ENCODE data around the gene STAP2.
"Not testable (repeated sequence)": the region's sequence is repeated elsewhere in the genome, so short reads cannot be mapped to it uniquely, and the experiment has no call there.

Gene STAP2

DNA sequence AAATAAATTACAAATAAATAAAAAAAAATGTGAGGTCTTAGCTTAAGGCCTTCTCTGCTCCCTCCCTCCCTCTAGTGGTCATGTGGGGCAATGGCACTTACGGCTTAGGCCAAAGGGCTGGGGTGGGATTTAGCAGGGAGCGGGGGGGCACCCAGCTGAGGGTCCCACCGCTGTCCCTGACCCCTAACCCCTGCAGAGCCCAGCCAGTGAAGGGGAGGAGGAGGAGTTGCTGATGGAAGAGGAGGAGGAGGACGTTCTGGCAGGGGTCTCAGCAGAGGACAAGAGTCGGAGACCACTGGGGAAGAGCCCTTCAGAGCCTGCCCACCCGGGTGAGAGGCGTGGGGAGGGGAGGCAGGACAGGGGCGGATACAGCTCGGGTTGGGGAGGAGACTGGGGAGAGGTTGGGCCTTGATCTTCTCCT is 14.1 kb upstream of the STAP2 start:
- peaks cover 44% of the 10 kb centered on the region for H3K36me3 Mint-ChIP-seq (ENCODE audit: low read depth)
- H3K9me3 Mint-ChIP-seq, result no peaks in the 10 kb centered on the region
- H3K4me3 Mint-ChIP-seq, result no peak overlapping the region
- H3K4me1 Mint-ChIP-seq (ENCODE audit: low read depth), result no peaks in the 10 kb centered on the region
- peak; percentile 71 for DNase-seq
- no peak overlapping the region for H3K27ac Mint-ChIP-seq
- no peaks in the 10 kb centered on the region for H3K27me3 Mint-ChIP-seq

DNA sequence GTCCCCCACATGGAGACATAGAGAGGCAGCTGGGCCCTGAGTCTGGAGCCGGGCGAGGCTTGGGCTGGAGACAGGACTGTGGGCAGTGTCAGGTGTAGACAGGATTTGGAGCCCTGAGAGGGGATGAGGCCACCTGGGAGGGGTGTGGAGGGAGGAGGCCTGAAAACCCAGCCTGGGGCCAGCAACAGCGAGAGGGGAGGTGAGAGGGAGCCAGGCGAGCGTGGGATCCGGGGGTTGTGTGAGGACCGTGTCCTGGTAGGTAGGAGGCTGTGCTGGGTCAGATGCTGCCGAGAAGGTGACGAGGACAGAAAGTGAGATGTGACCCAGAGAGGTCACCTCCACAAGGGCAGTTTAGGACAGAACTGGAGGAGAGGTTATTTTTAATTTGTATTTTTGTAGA is 12.1 kb upstream of the STAP2 start:
- H3K4me3 Mint-ChIP-seq, result no peak overlapping the region
- peak overlapping the region; percentile 63 for H3K27ac Mint-ChIP-seq
- DNase-seq, result no peak
- H3K9me3 Mint-ChIP-seq, result no peaks in the 10 kb centered on the region
- H3K4me1 Mint-ChIP-seq (ENCODE audit: low read depth), result peaks cover 2% of the 10 kb centered on the region
- H3K27me3 Mint-ChIP-seq, result no peaks in the 10 kb centered on the region
- H3K36me3 Mint-ChIP-seq (ENCODE audit: low read depth), result peaks cover 49% of the 10 kb centered on the region

DNA sequence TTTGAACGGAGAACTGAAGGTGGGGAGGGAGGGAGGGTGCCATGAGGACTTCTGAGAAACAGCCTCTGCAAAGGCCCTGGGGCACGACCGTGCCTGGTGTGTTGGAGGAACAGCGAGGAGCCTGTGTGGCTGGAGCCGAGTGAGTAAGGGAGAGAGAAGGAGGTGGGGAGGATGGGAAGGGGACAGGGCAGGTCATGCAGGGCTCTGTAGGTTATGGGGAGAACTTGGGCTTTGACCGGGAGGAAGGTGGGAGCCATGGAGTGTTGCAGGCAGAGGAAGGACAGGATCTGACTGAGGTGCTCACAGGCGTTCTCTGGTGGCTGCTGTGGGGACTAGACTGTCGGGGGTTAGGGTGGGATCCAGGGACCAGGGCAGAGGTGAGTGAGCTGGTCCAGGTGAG is 11.5 kb upstream of the STAP2 start:
- no peak for DNase-seq
- H3K9me3 Mint-ChIP-seq, result no peaks in the 10 kb centered on the region
- no peak overlapping the region for H3K4me3 Mint-ChIP-seq
- peaks cover 54% of the 10 kb centered on the region for H3K36me3 Mint-ChIP-seq (ENCODE audit: low read depth)
- peaks cover 5% of the 10 kb centered on the region for H3K4me1 Mint-ChIP-seq (ENCODE audit: low read depth)
- no peaks in the 10 kb centered on the region for H3K27me3 Mint-ChIP-seq
- peak overlapping the region; percentile 63 for H3K27ac Mint-ChIP-seq

DNA sequence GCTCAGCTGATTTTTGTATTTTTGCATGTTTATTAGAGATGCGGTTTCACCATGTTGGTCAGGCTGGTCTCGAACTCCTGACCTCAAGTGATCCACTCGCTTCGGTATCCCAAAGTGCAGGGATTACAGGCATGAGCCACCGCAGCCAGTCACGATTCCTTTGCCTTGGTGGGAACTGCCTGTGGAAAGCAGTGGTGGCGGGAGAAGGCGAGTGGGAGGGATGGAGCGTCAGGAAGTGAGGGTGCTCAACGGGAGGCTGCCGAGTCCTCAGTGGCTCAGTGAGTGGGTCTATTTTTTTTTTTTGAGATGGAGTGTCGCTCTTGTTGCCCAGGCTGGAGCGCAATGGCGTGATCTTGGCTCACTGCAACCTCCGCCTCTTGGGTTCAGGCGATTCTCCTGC is 10.6 kb upstream of the STAP2 start:
- H3K27ac Mint-ChIP-seq; H3K9me3 Mint-ChIP-seq; H3K4me3 Mint-ChIP-seq; DNase-seq; H3K27me3 Mint-ChIP-seq; H3K4me1 Mint-ChIP-seq (ENCODE audit: low read depth): not testable (repeated sequence)
- peaks cover 50% of the 10 kb centered on the region for H3K36me3 Mint-ChIP-seq (ENCODE audit: low read depth)

DNA sequence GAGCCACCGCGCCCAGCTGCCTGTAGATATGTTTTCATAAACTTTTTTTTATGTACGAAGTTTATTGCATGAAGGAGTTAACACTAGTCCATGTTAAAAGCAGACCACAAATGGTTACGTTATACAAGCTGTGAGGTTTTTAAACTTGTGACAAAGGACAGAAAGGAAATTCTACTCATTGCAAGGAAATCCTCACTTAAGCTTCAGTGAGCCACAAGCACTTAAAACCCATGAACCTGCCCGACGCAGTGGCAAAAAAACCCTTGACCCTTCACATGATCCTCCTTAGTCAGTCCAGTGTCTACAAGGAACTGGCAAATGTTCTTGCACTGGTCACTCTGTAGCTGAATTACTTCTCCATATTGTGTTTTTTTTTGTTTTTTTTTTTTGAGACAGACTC is 8.9 kb upstream of the STAP2 start:
- H3K4me3 Mint-ChIP-seq, result no peak overlapping the region

DNA sequence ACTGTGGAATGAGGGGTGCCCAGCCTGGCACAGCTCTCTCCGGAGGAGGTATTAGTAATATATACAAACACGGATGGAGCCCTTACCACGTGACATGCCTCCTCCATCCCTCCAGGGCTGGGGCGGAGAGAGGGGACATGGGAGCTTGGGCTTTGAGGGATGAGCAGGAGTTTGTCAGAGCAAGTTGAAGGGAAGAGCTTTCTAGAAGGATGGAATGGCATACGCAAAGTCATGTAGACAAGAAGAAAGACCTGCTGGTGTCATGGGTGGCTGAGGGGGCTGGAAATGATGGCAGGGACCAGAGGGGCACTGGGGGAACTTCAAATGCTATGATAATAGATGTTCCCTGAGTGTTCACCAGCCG is 7.4 kb upstream of the STAP2 start:
- Mint-ChIP-seq H3K27ac (no peak overlapping the region), H3K36me3 (ENCODE audit: low read depth) (peaks cover 44% of the 10 kb centered on the region), H3K4me1 (ENCODE audit: low read depth) (peaks cover 20% of the 10 kb centered on the region), H3K4me3 (no peak overlapping the region), H3K9me3 (no peaks in the 10 kb centered on the region), H3K27me3 (no peaks in the 10 kb centered on the region)
- DNase-seq, result no peak

More for the DNA sequence above, 8.9 kb upstream of the STAP2 start:
- Mint-ChIP-seq H3K36me3 (ENCODE audit: low read depth) (peaks cover 44% of the 10 kb centered on the region), H3K9me3 (no peaks in the 10 kb centered on the region), H3K4me1 (ENCODE audit: low read depth) (peaks cover 15% of the 10 kb centered on the region), H3K27me3 (no peaks in the 10 kb centered on the region), H3K27ac (no peak overlapping the region)
- no peak for DNase-seq

DNA sequence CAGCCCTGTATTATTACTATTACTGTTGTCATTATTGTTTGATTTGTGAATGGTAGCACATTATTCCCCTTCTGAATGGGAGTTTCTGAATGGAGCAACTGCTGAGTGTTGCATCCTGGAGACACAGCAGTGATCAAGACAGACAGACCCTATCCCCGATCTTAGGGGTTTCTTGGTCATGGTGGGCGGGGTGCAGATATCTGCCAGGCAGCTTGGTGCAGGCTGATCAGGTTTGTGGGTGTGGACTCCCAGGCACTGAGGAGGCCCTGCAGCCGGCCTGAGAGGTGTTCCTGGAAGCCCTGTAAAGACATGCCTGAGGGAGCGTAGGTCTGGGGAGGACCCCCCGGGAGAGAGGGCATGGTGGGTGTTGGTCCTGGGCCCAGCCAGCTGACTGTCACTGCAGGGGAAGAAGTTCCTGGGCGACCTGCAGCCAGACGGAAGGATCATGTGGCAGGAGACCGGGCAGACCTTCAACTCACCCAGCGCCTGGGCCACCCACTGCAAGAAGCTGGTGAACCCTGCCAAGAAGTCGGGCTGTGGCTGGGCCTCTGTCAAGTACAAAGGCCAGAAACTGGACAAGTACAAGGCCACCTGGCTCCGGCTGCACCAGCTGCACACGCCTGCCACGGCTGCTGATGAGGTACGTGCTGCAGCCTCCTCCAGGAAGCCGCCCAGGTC is 6.9 kb upstream of the STAP2 start:
- Mint-ChIP-seq H3K4me3 (peak overlapping the region; percentile 19), H3K4me1 (ENCODE audit: low read depth) (peaks cover 20% of the 10 kb centered on the region), H3K27me3 (no peaks in the 10 kb centered on the region), H3K9me3 (no peaks in the 10 kb centered on the region), H3K36me3 (ENCODE audit: low read depth) (peaks cover 42% of the 10 kb centered on the region), H3K27ac (peak overlapping the region; percentile 26)
- DNase-seq, result no peak

DNA sequence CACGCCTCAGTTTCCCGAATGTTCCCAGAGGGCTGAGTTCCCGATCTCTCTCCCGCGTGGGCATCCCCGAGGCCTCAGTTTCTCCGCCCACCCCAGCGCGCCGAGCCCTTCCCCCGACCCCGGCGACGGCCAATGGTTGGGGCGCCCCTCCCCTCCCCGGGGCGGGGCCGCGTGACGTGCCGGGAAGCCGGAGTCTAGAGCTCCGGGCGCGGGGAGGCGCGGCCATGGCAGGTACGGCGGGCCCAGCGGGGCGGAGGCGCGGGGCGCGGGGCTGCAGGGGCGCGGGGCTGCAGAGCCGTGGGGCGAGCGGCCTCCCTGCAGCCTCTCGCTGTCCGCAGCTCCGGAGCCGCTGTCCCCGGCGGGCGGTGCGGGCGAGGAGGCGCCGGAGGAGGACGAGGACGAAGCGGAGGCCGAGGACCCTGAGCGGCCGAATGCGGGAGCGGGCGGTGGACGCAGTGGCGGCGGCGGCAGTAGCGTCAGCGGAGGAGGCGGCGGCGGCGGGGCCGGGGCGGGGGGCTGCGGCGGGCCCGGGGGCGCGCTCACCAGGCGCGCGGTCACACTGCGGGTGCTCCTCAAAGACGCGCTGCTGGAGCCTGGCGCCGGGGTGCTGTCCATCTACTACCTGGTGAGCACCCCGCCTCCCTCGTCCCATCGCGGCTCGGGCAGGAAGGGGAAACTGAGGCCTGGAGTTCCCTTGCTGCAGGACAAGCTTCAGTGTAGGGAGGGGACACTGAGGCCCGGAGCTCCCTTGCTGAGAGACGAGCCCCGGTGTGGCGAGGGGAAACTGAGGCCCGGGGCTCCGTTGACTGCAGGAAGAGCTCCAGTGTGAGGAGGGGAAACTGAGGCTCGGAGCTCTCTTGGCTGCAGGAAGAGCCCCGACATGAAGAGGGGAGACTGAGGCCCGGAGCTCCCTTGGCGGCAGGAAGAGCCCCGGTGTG is 5.0 kb upstream of the STAP2 start, which contains the start of gene MPND:
MPND (plus strand) TSS at position 193 of the 938 bp plus-strand sequence; CDS start at position 225, 32 bp downstream.
- peak within 1 kb of the TSS; percentile 97 for H3K27ac Mint-ChIP-seq
- H3K9me3 Mint-ChIP-seq, result no peaks in the 10 kb centered on the region
- H3K36me3 Mint-ChIP-seq (ENCODE audit: low read depth), result peaks cover 28% of the 10 kb centered on the region
- peaks cover 28% of the 10 kb centered on the region for H3K4me1 Mint-ChIP-seq (ENCODE audit: low read depth)
- peak within 1 kb of the TSS; percentile 90 for H3K4me3 Mint-ChIP-seq
- DNase-seq, result peak; percentile 96
- H3K27me3 Mint-ChIP-seq, result no peaks in the 10 kb centered on the region

DNA sequence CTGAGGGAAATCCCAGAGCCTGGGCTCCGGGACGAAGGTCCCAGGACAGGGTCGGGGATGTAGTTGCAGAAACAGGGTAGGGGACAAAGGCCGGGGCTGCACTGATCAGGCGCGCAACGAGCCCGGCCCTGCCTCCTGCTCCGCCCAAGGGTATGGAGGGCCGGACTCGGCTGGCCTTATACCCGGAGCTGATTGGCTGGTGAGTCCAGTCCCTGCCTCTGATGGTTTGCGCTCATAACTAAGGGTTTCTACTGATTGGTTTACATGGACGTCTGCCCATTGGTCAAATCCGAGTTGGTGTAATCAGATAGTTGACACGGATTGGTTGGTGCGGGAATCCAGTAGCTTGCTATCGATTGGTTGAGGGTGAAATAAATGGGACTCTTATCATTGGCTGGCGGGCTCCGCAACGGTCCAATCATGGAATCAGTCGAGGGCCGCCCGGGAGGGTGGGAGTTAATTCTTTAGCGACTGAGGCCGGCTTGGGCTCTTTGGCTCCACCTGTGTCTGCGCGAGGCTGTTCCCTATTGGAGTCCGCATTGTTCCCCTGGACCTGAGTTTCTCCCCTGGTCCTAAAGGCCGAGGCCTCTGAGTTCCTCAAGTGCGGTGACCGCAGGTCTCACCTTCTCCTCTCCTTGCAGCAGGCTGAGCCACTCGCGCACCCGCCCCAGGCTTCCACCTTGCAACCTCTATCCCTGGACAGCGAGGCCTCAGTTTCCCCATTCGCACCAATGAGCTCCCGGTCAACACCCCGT is 4.2 kb upstream of the STAP2 start:
- DNase-seq, result peak; percentile 91
- H3K36me3 Mint-ChIP-seq (ENCODE audit: low read depth), result peaks cover 22% of the 10 kb centered on the region
- H3K27me3 Mint-ChIP-seq, result no peaks in the 10 kb centered on the region
- H3K27ac Mint-ChIP-seq, result peak overlapping the region; percentile 97
- H3K9me3 Mint-ChIP-seq, result no peaks in the 10 kb centered on the region
- H3K4me1 Mint-ChIP-seq (ENCODE audit: low read depth), result peaks cover 35% of the 10 kb centered on the region
- H3K4me3 Mint-ChIP-seq, result peak overlapping the region; percentile 90

DNA sequence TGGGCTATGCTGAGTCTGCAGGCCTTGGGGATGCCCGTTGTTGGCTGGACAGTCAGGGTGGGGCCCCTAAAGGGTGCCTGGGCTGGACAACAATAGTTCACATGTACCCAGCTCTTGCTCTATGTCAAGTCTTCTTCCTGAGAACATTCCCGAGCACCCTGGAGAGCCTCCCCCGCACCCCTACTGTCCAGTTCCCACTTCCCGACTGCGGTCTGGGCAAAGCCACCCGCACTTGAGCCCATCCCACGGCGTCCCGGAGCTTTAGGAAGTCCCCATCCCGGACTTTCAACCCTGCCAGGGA is 3.6 kb upstream of the STAP2 start:
- Mint-ChIP-seq H3K36me3 (ENCODE audit: low read depth) (peaks cover 17% of the 10 kb centered on the region), H3K4me3 (peak overlapping the region; percentile 90), H3K27ac (peak overlapping the region; percentile 97), H3K9me3 (no peaks in the 10 kb centered on the region), H3K27me3 (no peaks in the 10 kb centered on the region), H3K4me1 (ENCODE audit: low read depth) (peaks cover 36% of the 10 kb centered on the region)
- no peak for DNase-seq

DNA sequence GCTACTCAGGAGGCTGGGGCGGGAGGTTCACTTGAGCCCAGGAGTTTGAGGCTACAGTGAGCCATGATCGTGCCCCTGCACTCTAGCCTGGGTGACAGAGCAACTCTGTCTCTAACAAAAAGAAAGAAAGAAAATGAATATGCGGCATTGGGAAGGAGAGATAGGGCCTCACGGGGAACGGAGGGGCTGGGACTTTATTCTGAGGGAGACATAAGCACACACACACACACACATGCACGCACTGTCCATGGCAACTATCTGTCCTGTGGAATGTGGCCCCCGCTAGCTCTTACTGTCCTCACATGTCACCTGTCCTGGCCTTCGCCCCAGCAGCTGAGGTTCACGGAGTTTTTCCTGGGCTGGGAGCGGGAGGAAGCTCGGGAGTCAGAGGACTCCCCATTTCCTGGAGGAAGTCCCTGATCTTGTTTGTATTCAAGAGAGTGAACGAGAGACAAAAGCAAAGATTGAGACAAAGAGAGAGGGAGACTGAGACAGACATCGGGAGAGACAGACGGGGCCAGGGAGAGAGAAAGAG is 654 bp downstream of the STAP2 start:
- Mint-ChIP-seq H3K9me3 (peaks cover 8% of the 10 kb centered on the region), H3K4me3 (peak overlapping the region; percentile 85), H3K4me1 (ENCODE audit: low read depth) (peaks cover 22% of the 10 kb centered on the region), H3K36me3 (ENCODE audit: low read depth) (peaks cover 2% of the 10 kb centered on the region), H3K27me3 (no peaks in the 10 kb centered on the region), H3K27ac (peak overlapping the region; percentile 88)
- peak; percentile 61 for DNase-seq

DNA sequence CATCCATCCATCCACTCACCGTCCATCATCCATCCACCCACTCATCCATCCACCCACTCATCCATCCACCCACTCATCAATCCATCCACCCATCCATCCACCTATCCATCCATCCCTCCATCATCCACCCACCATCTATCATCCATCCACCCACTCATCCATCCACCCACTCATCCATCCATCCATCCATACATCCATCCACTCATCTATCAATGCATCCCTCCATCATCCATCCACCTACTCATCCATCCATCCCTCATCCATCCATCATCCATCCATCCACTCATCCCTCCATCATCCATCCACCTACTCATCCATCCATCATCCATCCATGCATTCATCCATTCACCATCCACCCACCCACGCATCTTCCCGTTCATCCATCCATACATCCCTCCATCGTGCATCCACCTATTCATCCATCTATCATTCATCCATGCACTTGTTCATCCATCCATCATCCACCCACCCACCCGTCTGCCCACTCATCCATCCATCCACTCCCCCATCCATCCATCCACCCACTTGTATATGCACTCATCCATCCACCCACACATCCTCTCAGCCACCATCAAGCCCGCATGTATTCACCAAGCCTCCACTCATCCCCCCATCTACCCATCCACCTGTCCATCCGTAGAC is 3.6 kb downstream of the STAP2 start:
- no peak overlapping the region for H3K27ac Mint-ChIP-seq

DNA sequence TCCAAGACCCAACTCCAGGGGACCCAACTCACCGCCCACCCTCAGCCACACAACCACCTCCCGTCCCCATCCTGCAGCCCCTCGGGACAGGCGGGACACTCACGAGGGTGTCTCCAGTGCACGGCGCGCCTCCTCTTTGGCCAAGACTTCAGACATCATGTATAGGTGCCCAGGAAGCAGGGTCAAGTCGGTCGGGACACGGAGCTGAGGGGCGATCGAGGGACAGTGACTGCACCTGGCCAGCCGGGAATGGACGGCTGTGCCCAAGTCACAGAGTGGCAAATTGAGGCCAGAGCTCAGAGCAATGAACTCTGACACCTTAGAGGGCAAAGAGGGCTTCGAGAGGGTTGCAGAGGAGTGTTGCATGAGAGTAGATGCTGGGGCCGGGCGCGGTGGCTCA is 8.8 kb downstream of the STAP2 start:
- Mint-ChIP-seq H3K9me3 (peaks cover under 1% of the 10 kb centered on the region), H3K36me3 (ENCODE audit: low read depth) (peaks cover 15% of the 10 kb centered on the region), H3K4me1 (ENCODE audit: low read depth) (peaks cover 32% of the 10 kb centered on the region), H3K27ac (peak overlapping the region; percentile 37), H3K4me3 (peak overlapping the region; percentile 52), H3K27me3 (no peaks in the 10 kb centered on the region)
- DNase-seq, result no peak

More for the DNA sequence above, 3.6 kb downstream of the STAP2 start:
- Mint-ChIP-seq H3K27me3 (no peaks in the 10 kb centered on the region), H3K36me3 (ENCODE audit: low read depth) (peaks cover 5% of the 10 kb centered on the region), H3K4me3 (no peak overlapping the region), H3K4me1 (ENCODE audit: low read depth) (peaks cover 18% of the 10 kb centered on the region), H3K9me3 (peaks cover 8% of the 10 kb centered on the region)
- no peak for DNase-seq
